Measurements from ENCODE around the gene HDHD5. TPM values are rescaled to one million over a fixed set of nuclear protein-coding genes. Genes with fewer than 3 reads are reported as not detected.

HDHD5 gene
- total and polyA plus RNA-seq, 2 of the 13 experiments (the other 11 are each of a cell fraction or from before 2014, with no cell fraction given), result not detected

DNA sequence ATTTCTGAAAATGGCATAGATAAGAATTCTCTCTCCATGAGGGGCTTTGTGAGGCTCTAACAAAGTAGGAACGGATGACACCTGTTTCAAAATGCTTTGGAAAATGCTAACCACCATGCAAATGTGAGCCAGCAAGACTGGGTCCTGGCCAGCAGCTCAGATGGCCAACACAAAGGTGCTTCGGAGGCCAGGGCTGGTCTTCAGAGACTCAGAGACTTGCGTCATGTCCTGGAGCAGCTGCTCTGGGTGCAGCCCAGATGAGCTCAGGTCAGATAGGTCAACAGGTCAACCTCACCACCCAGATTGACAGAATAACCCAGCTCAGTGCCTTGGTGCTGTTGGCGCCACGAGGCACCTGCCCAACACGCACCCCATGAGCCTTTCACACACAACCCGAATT lies 25.9 kb downstream of the HDHD5 start:
- ATAC-seq, result no peak
- intact Hi-C loops (cut with micrococcal nuclease; ENCODE audit: unreplicated experiment), result no loop called here

More for the DNA sequence above, 25.9 kb downstream of the HDHD5 start:
- no peak for FAIRE-seq
- ChIA-PET POLR2A (no interaction called here), CTCF (ENCODE audit: low intra/inter-chr PET ratio, low total read pairs) (no interaction called here)
- in situ Hi-C loops (cut with HindIII; ENCODE audit: extremely low pct_ligation_motif_present, low pct_unique_long_range_greater_than_20kb), result no loop called here
- Histone ChIP-seq H3K9ac (ENCODE audit: insufficient read depth, low read depth, low read length) (no peak overlapping the region), H3K27ac (ENCODE audit: extremely low read length, insufficient read depth, low read length) (no peak overlapping the region), H4K20me1 (ENCODE audit: insufficient read depth, low read length) (no peaks in the 10 kb centered on the region), H3K4me1 (ENCODE audit: insufficient read depth, low read length) (no peaks in the 10 kb centered on the region), H3K79me2 (ENCODE audit: insufficient read depth, low read length) (no peaks in the 10 kb centered on the region), H3K4me3 (replicated peaks in 1 of 3; ENCODE audit: insufficient read depth in 1 of 3, low read depth in 2 of 3, low read length in 3 of 3) (no peak overlapping the region), H3K9me3 (ENCODE audit: low read length) (no peaks in the 10 kb centered on the region), H3K36me3 (replicated peaks in 1 of 2; ENCODE audit: control insufficient read depth in 1 of 2, insufficient read depth in 2 of 2, low read length in 2 of 2) (no peaks in the 10 kb centered on the region), H3K4me2 (ENCODE audit: low read depth, low read length) (no peak overlapping the region), H2AFZ (ENCODE audit: low read length) (no peak overlapping the region), H3K27me3 (ENCODE audit: control insufficient read depth in 1 of 2, insufficient read depth in 2 of 2, low read length in 2 of 2) (peaks cover 0 to 2% of the 10 kb centered on the region in 2 experiments; a peak in 1 of 5 replicates)
- BruUV-seq (replicated peaks), result no TSS peak
- TF ChIP-seq, protein P1, sequence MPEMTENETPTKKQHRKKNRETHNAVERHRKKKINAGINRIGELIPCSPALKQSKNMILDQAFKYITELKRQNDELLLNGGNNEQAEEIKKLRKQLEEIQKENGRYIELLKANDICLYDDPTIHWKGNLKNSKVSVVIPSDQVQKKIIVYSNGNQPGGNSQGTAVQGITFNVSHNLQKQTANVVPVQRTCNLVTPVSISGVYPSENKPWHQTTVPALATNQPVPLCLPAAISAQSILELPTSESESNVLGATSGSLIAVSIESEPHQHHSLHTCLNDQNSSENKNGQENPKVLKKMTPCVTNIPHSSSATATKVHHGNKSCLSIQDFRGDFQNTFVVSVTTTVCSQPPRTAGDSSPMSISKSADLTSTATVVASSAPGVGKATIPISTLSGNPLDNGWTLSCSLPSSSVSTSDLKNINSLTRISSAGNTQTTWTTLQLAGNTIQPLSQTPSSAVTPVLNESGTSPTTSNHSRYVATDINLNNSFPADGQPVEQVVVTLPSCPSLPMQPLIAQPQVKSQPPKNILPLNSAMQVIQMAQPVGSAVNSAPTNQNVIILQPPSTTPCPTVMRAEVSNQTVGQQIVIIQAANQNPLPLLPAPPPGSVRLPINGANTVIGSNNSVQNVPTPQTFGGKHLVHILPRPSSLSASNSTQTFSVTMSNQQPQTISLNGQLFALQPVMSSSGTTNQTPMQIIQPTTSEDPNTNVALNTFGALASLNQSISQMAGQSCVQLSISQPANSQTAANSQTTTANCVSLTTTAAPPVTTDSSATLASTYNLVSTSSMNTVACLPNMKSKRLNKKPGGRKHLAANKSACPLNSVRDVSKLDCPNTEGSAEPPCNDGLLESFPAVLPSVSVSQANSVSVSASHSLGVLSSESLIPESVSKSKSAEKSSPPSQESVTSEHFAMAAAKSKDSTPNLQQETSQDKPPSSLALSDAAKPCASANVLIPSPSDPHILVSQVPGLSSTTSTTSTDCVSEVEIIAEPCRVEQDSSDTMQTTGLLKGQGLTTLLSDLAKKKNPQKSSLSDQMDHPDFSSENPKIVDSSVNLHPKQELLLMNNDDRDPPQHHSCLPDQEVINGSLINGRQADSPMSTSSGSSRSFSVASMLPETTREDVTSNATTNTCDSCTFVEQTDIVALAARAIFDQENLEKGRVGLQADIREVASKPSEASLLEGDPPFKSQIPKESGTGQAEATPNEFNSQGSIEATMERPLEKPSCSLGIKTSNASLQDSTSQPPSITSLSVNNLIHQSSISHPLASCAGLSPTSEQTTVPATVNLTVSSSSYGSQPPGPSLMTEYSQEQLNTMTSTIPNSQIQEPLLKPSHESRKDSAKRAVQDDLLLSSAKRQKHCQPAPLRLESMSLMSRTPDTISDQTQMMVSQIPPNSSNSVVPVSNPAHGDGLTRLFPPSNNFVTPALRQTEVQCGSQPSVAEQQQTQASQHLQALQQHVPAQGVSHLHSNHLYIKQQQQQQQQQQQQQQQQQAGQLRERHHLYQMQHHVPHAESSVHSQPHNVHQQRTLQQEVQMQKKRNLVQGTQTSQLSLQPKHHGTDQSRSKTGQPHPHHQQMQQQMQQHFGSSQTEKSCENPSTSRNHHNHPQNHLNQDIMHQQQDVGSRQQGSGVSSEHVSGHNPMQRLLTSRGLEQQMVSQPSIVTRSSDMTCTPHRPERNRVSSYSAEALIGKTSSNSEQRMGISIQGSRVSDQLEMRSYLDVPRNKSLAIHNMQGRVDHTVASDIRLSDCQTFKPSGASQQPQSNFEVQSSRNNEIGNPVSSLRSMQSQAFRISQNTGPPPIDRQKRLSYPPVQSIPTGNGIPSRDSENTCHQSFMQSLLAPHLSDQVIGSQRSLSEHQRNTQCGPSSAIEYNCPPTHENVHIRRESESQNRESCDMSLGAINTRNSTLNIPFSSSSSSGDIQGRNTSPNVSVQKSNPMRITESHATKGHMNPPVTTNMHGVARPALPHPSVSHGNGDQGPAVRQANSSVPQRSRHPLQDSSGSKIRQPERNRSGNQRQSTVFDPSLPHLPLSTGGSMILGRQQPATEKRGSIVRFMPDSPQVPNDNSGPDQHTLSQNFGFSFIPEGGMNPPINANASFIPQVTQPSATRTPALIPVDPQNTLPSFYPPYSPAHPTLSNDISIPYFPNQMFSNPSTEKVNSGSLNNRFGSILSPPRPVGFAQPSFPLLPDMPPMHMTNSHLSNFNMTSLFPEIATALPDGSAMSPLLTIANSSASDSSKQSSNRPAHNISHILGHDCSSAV (CRISPR knock-in tag; IDR thresholded peaks at IDR 0.05; ENCODE audit: borderline replicate concordance), result no peak
- TF ChIP-seq ARNT2 (CRISPR knock-in tag; IDR thresholded peaks at IDR 0.05; ENCODE audit: low read depth) (no peak), PHF8 (CRISPR knock-in tag; IDR thresholded peaks at IDR 0.05) (no peak), ZFP90 (CRISPR knock-in tag; IDR thresholded peaks at IDR 0.05; ENCODE audit: borderline replicate concordance) (no peak), GTF3A (CRISPR knock-in tag; conservative IDR thresholded peaks at IDR 0.05) (no peak), HDAC2 (CRISPR knock-in tag; IDR thresholded peaks at IDR 0.05) (no peak), MTF1 (CRISPR knock-in tag; IDR thresholded peaks at IDR 0.05) (no peak), TCF7 (IDR thresholded peaks at IDR 0.05; ENCODE audit: low read depth) (no peak), ZNF33A (CRISPR knock-in tag; IDR thresholded peaks at IDR 0.05; ENCODE audit: borderline replicate concordance) (no peak), CHCHD3 (CRISPR knock-in tag; IDR thresholded peaks at IDR 0.05) (no peak)
- TF ChIP-seq, protein P2, sequence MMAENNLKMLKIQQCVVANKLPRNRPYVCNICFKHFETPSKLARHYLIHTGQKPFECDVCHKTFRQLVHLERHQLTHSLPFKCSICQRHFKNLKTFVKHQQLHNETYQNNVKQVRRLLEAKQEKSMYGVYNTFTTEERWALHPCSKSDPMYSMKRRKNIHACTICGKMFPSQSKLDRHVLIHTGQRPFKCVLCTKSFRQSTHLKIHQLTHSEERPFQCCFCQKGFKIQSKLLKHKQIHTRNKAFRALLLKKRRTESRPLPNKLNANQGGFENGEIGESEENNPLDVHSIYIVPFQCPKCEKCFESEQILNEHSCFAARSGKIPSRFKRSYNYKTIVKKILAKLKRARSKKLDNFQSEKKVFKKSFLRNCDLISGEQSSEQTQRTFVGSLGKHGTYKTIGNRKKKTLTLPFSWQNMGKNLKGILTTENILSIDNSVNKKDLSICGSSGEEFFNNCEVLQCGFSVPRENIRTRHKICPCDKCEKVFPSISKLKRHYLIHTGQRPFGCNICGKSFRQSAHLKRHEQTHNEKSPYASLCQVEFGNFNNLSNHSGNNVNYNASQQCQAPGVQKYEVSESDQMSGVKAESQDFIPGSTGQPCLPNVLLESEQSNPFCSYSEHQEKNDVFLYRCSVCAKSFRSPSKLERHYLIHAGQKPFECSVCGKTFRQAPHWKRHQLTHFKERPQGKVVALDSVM (CRISPR knock-in tag; IDR thresholded peaks at IDR 0.05), result no peak
- 43% methylated on average over 5 of the region's 7 CpGs for WGBS (ENCODE audit: low lambda C conversion rate)
- DNase-seq (ENCODE audit: low spot score), result no peak

Data from HepG2 (cell line).